Smooth muscle cell of the brain vasculature (primary cell): ENCODE results near the gene CAMK2D.

Experiments used
- DNase-seq: peaks from one replicate; pipeline ENCODE4 v3.0.0-alpha.2; 2012; ENCODE audit warnings: low read depth, low spot score

The CAMK2D gene

GRCh38 chr4:113763029-113763285, 1.4 kb upstream of the CAMK2D start:
- no peak for DNase-seq

- DNase-seq: peak; percentile 99
Measured at GRCh38 chr4:113762186-113763028, 869 bp upstream of the CAMK2D start.

- DNase-seq: no peak
Measured at GRCh38 chr4:113760795-113761619, 531 bp downstream of the CAMK2D start.

GRCh38 chr4:113760094-113760794, 1.3 kb downstream of the CAMK2D start:
- no peak for DNase-seq

GRCh38 chr4:113759696-113760093, 1.8 kb downstream of the CAMK2D start:
- DNase-seq: no peak

- DNase-seq: no peak
Measured at GRCh38 chr4:113758372-113758771, 3.2 kb downstream of the CAMK2D start.

GRCh38 chr4:113757486-113757885, 4.1 kb downstream of the CAMK2D start:
- DNase-seq: no peak

GRCh38 chr4:113756005-113756410, 5.5 kb downstream of the CAMK2D start:
- DNase-seq: no peak

GRCh38 chr4:113750734-113751133, 10.8 kb downstream of the CAMK2D start:
- DNase-seq: no peak

GRCh38 chr4:113750296-113750695, 11.2 kb downstream of the CAMK2D start:
- DNase-seq: no peak

GRCh38 chr4:113749178-113749577, 12.4 kb downstream of the CAMK2D start:
- DNase-seq: no peak

- DNase-seq: no peak
Measured at GRCh38 chr4:113747949-113748348, 13.6 kb downstream of the CAMK2D start.

GRCh38 chr4:113745711-113746110, 15.8 kb downstream of the CAMK2D start:
- no peak for DNase-seq

GRCh38 chr4:113744667-113745240, 16.8 kb downstream of the CAMK2D start:
- no peak for DNase-seq

- DNase-seq: no peak
Measured at GRCh38 chr4:113743690-113744089, 17.8 kb downstream of the CAMK2D start.

GRCh38 chr4:113742643-113743042, 18.9 kb downstream of the CAMK2D start:
- DNase-seq: no peak

GRCh38 chr4:113741956-113742355, 19.6 kb downstream of the CAMK2D start:
- no peak for DNase-seq

GRCh38 chr4:113740857-113741379, 20.6 kb downstream of the CAMK2D start:
- no peak for DNase-seq

- DNase-seq: no peak
Measured at GRCh38 chr4:113739197-113739596, 22.3 kb downstream of the CAMK2D start.

GRCh38 chr4:113738251-113738650, 23.3 kb downstream of the CAMK2D start:
- DNase-seq: peak; percentile 65

- DNase-seq: no peak
Measured at GRCh38 chr4:113733685-113734084, 27.9 kb downstream of the CAMK2D start.
